Hepatocyte (in vitro differentiated cells): ENCODE measurements around the gene DNAJC24. TPM values are rescaled to one million over a fixed set of nuclear protein-coding genes. Genes with fewer than 3 reads are reported as not detected.

Source experiments
- DNase-seq: peaks from one replicate; pipeline ENCODE4 v3.0.0-alpha.2; 2016; ENCODE audit warnings: low spot score
- H2AFZ ChIP-seq: fragments of 200-600 bp; sonication (generic); 2 replicates; pipeline ENCODE4 v1.6.0; 2016; ENCODE audit warnings: antibody characterized with exemption, mild to moderate bottlenecking
- H3K27ac ChIP-seq: fragments of 200-600 bp; sonication (generic); 2 replicates; pipeline ENCODE4 v1.5.1; 2016; ENCODE audit warnings: mild to moderate bottlenecking
- H3K27me3 ChIP-seq: fragments of 200-600 bp; sonication (generic); 2 replicates; pipeline ENCODE4 v1.6.1; 2016
- H3K36me3 ChIP-seq: fragments of 200-600 bp; sonication (generic); replicated peaks from 2 replicates; pipeline ENCODE4 v1.5.1; 2016; ENCODE audit warnings: low read depth; ENCODE audit not compliant: insufficient read depth
- H3K4me1 ChIP-seq: fragments of 200-600 bp; sonication (generic); 2 replicates; pipeline ENCODE4 v1.5.1; 2016; ENCODE audit warnings: mild to moderate bottlenecking, moderate library complexity; ENCODE audit not compliant: insufficient read depth
- H3K4me2 ChIP-seq: fragments of 200-600 bp; sonication (generic); 2 replicates; pipeline ENCODE4 v1.6.0; 2016
- H3K4me3 ChIP-seq: fragments of 200-600 bp; sonication (generic); 2 replicates; pipeline ENCODE4 v1.5.1; 2016; ENCODE audit warnings: mild to moderate bottlenecking
- H3K79me2 ChIP-seq: fragments of 200-600 bp; sonication (generic); 2 replicates; pipeline ENCODE4 v1.6.0; 2017; ENCODE audit warnings: mild to moderate bottlenecking
- H3K9me2 ChIP-seq: fragments of 200-600 bp; sonication (generic); replicated peaks from 2 replicates; pipeline ENCODE4 v1.6.0; 2017; ENCODE audit warnings: mild to moderate bottlenecking; ENCODE audit not compliant: insufficient read depth
- H3K9me3 ChIP-seq: fragments of 200-600 bp; sonication (generic); 2 replicates; pipeline ENCODE4 v1.5.1; 2016; ENCODE audit warnings: low read depth, mild to moderate bottlenecking
- H4K20me1 ChIP-seq: fragments of 200-600 bp; sonication (generic); 2 replicates; pipeline ENCODE4 v1.6.0; 2016; ENCODE audit warnings: mild to moderate bottlenecking; ENCODE audit not compliant: insufficient read depth, poor library complexity, severe bottlenecking
- EZH2 ChIP-seq: fragments of 200-600 bp; sonication (generic); IDR thresholded peaks from 2 replicates; pipeline ENCODE4 v1.6.1; 2016; ENCODE audit warnings: antibody characterized with exemption, mild to moderate bottlenecking, borderline replicate concordance
- EZH2phosphoT487 ChIP-seq: fragments of 200-600 bp; sonication (generic); IDR thresholded peaks from one replicate; pipeline ENCODE4 v1.6.1; 2018; ENCODE audit warnings: antibody characterized with exemption, mild to moderate bottlenecking, low read depth, moderate library complexity; ENCODE audit not compliant: unreplicated experiment, severe bottlenecking
- WGBS: methylation state at CpG from one replicate; pipeline ENCODE4 v1.1.6; 2016; ENCODE audit warnings: low lambda C conversion rate; ENCODE audit errors: missing lambda C conversion rate; 5-methylcytosine and 5-hydroxymethylcytosine counted together
- polyA plus RNA-seq: library from polyadenylated mRNA; unstranded; fragments of >200 nt; fragmentation: Nextera tagmentation; extraction: Ambion mirVana; gene quantifications from 2 replicates; pipeline ENCODE4 v1.2.1, GENCODE V29; 2016
- total RNA-seq: library from RNA; depleted of rRNA; stranded (reverse); fragments of >200 nt; gene quantifications from 2 replicates; pipeline ENCODE4 v1.2.3, GENCODE V29; 2014
- TF ChIP-seq, protein P1 (sequence below): fragments of 200-600 bp; sonication (generic); IDR thresholded peaks from 2 replicates; pipeline ENCODE4 v1.5.1; 2016; ENCODE audit warnings: antibody characterized with exemption, mild to moderate bottlenecking; ENCODE audit not compliant: poor library complexity

Gene DNAJC24
- total and polyA plus RNA-seq, 2 experiments from 2014 or later = 6.7 to 19.1 TPM

DNA sequence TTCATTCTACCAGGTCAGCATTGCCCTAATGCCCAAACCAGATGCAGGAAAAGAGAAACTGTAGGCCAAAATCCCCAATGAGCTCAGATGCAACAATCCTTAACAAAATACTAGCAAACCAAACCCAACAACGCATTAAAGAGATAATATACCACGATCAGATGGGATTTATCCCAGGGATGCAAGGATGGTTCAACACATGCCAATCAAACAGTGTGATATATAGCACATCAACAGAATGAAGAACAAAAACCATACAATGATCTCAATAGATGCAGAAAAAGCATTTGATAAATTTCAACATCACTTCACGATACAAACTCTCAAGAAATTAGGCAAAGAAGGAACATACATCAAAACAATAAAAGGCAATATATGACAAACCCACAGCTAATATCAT, 94.8 kb downstream of the DNAJC24 start:
- Histone ChIP-seq H3K4me3 (no peak overlapping the region), H4K20me1 (no peaks in the 10 kb centered on the region), H3K4me1 (no peaks in the 10 kb centered on the region), H3K9me2 (no peaks in the 10 kb centered on the region), H3K36me3 (no peaks in the 10 kb centered on the region), H3K27ac (no peak overlapping the region), H3K9me3 (peaks cover 6% of the 10 kb centered on the region), H3K79me2 (no peaks in the 10 kb centered on the region), H3K27me3 (no peaks in the 10 kb centered on the region), H2AFZ (no peak overlapping the region), H3K4me2 (no peak overlapping the region)
- no peak for DNase-seq
- 91% methylated on average over 3 of the region's 3 CpGs for WGBS
- TF ChIP-seq EZH2phosphoT487 = no peak
- TF ChIP-seq, protein P1, sequence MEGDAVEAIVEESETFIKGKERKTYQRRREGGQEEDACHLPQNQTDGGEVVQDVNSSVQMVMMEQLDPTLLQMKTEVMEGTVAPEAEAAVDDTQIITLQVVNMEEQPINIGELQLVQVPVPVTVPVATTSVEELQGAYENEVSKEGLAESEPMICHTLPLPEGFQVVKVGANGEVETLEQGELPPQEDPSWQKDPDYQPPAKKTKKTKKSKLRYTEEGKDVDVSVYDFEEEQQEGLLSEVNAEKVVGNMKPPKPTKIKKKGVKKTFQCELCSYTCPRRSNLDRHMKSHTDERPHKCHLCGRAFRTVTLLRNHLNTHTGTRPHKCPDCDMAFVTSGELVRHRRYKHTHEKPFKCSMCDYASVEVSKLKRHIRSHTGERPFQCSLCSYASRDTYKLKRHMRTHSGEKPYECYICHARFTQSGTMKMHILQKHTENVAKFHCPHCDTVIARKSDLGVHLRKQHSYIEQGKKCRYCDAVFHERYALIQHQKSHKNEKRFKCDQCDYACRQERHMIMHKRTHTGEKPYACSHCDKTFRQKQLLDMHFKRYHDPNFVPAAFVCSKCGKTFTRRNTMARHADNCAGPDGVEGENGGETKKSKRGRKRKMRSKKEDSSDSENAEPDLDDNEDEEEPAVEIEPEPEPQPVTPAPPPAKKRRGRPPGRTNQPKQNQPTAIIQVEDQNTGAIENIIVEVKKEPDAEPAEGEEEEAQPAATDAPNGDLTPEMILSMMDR = no peak

DNA sequence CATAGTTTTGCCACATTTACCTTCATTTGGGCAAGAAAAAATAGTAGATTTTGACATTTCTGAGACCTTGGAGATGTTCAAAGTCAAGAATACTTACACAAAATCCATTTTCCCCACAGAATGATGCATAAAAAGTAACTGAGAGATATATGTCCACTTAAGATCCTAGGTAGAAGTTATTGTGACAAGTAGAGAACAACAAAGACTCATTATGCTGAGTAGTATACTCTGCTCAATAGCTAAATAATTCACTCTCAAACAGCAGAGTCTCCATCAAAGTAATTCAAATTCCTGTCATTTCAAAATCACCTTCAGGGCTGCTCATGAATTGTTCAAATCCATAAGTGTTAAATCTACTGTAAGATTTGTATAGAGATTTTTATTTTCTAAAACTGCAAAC, 104.4 kb downstream of the DNAJC24 start:
- DNase-seq = no peak
- TF ChIP-seq EZH2phosphoT487 (no peak), EZH2 (no peak)
- TF ChIP-seq, protein P1 = no peak
- no peak overlapping the region for H3K4me3 ChIP-seq

DNA sequence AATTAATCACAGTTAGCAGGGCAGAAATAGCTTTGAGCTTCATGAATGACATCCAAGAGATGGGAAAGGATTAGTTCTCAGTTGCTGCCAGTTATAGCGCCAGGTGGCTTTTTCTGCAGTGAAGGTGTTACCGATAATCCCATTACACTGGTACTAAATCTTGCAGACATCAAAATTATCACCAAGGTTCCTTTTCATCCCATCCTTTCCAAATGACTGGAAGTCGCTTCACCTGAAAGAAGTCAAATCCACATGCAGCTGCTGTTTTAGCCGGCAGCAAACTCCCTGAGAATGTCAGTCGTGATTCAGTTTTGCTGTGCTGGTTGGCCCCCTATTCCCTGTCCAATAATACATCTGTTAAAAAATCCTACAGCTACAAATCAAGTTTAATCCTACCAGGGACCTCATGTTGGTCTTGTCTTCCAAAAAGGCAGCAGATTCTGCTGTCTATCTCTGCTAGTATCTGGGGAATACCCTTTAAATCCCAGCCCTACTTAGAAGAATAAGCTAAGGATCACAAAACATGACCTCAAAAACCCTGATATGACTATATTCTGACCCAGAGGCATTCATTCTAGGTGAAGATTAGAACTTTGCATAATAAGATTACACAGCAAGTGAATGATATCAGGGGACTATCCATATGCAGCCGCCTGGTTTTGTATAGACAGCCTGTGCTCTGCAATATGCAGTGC, 108.0 kb downstream of the DNAJC24 start:
- no peak for DNase-seq
- peaks cover 7% of the 10 kb centered on the region for H3K79me2 ChIP-seq
- no peaks in the 10 kb centered on the region for H3K9me3 ChIP-seq
- no peak overlapping the region for H3K4me2 ChIP-seq
- no peaks in the 10 kb centered on the region for H4K20me1 ChIP-seq
- no peak overlapping the region for H3K4me3 ChIP-seq
- H3K27ac ChIP-seq = no peak overlapping the region
- WGBS = 90% methylated on average over 6 of the region's 6 CpGs
- H3K4me1 ChIP-seq = no peaks in the 10 kb centered on the region
- no peaks in the 10 kb centered on the region for H3K36me3 ChIP-seq
- H2AFZ ChIP-seq = no peak overlapping the region
- no peaks in the 10 kb centered on the region for H3K9me2 ChIP-seq
- TF ChIP-seq EZH2phosphoT487 (no peak), EZH2 (no peak)
- TF ChIP-seq, protein P1 = no peak
- no peaks in the 10 kb centered on the region for H3K27me3 ChIP-seq

More for the DNA sequence above, 104.4 kb downstream of the DNAJC24 start:
- Histone ChIP-seq H3K4me2 (no peak overlapping the region), H3K27ac (no peak overlapping the region), H3K9me3 (no peaks in the 10 kb centered on the region), H2AFZ (no peak overlapping the region), H3K79me2 (no peaks in the 10 kb centered on the region), H3K4me1 (no peaks in the 10 kb centered on the region), H3K36me3 (no peaks in the 10 kb centered on the region), H3K9me2 (no peaks in the 10 kb centered on the region), H4K20me1 (no peaks in the 10 kb centered on the region), H3K27me3 (no peaks in the 10 kb centered on the region)
